ENCODE data around the gene SH3RF3.

Gene SH3RF3

DNA sequence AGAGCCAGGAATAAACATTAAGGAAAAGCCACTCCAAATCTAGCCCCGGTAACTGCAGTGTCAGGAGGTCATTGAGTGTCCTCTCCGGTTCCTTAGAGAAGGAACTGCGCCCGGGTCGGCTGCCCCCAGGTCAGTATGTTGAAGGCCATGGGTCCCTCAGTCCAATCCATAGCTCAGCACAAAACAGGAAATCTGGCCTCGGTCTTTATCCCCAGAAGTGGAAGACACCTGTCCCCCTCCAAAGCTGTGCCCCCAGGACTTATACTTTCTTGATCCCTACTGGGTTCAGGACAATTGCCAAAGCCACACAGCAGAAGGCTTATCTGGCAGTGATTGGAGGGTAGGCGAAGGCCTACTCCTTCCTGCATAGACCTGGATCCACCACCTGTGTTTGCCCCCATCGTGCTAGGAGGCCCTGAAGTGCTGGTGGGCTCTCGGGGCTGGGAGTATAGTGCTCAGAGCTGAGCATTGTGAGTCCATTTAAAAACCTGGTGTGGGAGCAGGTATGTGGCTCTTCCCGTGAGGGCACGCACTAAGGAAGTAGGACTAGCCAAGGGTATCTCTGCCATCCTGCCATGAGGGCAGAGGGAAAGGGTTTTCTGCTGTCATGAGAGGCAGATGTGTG lies 306.2 kb downstream of the SH3RF3 start:
- H3K36me3 ChIP-seq, result peaks cover 62% of the 10 kb centered on the region
- TF ChIP-seq Cebpa-rat (IDR thresholded peaks at IDR 0.05), result no peak

DNA sequence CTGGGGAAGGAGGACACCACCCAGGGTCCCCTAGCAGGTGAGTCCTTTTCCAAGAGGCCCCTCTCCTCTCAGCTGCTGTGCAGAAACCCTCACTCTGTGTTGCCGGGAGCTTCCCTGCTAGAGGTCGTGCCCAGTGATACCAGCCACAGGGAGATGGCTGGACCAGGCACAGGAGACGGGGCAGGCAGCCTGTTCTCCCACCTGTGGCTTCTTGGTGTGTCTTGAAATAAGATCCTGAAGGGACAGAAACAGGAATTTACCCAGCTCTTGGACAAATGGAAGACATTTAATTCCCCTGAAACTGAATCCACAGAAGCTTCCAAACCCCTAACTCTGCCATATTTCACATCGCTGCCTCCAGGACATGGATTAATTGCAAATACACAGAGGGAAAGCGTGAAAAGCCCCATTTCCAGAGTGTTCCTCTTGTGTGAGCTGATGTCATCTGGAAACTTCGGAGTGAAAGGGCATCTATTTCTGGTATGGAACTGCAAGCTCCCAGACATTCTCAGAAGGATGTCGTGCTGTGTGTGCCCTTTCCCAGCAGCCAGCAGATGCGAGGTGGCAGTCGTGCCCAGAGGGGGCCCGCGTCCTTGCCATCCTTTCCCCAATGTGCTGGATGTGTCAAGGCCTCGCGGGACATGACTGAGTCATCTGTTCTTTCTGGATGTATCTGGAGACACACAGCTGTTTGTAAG lies 307.0 kb downstream of the SH3RF3 start:
- H3K36me3 ChIP-seq, result peaks cover 70% of the 10 kb centered on the region
- TF ChIP-seq Cebpa-rat (IDR thresholded peaks at IDR 0.05), result no peak
- H3K27ac ChIP-seq, result no peak overlapping the region
- H3K4me1 ChIP-seq, result peaks cover 10% of the 10 kb centered on the region; the same call in 1 of the 2 replicates
- H3K4me3 ChIP-seq, result no peak overlapping the region
- H3K9me3 ChIP-seq, result peaks cover 23% of the 10 kb centered on the region
- no peaks in the 10 kb centered on the region for H4K20me1 ChIP-seq
- no peak overlapping the region for H3K9ac ChIP-seq
- H3K27me3 ChIP-seq, result no peaks in the 10 kb centered on the region
- no peak overlapping the region for H3K4me2 ChIP-seq

More for the DNA sequence above, 306.2 kb downstream of the SH3RF3 start:
- no peak overlapping the region for H3K27ac ChIP-seq
- H3K4me1 ChIP-seq, result peaks cover 10% of the 10 kb centered on the region; the same call in 1 of the 2 replicates
- no peaks in the 10 kb centered on the region for H3K27me3 ChIP-seq
- H3K9me3 ChIP-seq, result peaks cover 14% of the 10 kb centered on the region
- no peak overlapping the region for H3K9ac ChIP-seq
- H3K4me3 ChIP-seq, result no peak overlapping the region
- no peak overlapping the region for H3K4me2 ChIP-seq
- no peaks in the 10 kb centered on the region for H4K20me1 ChIP-seq

DNA sequence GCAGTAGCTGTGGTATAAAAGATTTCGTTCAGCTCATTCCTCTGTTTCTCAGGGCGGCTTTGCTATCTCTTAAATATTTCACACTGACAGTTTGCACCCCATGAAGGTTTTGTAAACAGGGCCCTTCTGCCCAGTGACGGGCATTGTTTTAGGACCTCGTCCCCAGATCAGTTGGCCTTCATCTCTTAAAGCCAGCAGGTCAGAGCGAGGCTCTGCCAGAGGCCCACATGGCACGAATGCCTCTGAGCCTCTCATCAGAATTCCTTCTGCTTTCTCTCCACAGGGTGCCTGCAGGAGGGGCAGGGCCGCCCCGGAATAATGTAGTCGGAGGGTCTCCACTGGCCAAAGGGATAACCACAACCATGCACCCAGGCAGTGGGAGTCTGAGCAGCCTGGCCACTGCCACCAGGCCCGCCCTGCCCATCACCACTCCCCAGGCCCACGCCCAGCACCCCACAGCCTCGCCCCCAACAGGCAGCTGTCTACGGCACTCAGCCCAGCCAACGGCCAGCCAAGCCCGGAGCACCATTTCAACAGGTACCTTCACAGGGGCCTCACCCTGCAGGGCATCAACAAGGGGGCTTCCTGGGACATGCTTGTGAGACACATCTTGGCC lies 307.7 kb downstream of the SH3RF3 start:
- H3K4me3 ChIP-seq, result no peak overlapping the region
- peaks cover 30% of the 10 kb centered on the region for H3K9me3 ChIP-seq
- H4K20me1 ChIP-seq, result no peaks in the 10 kb centered on the region
- peaks cover 6% of the 10 kb centered on the region; the same call in 1 of the 2 replicates for H3K4me1 ChIP-seq
- H3K27me3 ChIP-seq, result no peaks in the 10 kb centered on the region
- TF ChIP-seq Cebpa-rat (IDR thresholded peaks at IDR 0.05), result no peak
- no peak overlapping the region for H3K27ac ChIP-seq
- H3K9ac ChIP-seq, result no peak overlapping the region
- H3K4me2 ChIP-seq, result no peak overlapping the region
- peaks cover 76% of the 10 kb centered on the region for H3K36me3 ChIP-seq

DNA sequence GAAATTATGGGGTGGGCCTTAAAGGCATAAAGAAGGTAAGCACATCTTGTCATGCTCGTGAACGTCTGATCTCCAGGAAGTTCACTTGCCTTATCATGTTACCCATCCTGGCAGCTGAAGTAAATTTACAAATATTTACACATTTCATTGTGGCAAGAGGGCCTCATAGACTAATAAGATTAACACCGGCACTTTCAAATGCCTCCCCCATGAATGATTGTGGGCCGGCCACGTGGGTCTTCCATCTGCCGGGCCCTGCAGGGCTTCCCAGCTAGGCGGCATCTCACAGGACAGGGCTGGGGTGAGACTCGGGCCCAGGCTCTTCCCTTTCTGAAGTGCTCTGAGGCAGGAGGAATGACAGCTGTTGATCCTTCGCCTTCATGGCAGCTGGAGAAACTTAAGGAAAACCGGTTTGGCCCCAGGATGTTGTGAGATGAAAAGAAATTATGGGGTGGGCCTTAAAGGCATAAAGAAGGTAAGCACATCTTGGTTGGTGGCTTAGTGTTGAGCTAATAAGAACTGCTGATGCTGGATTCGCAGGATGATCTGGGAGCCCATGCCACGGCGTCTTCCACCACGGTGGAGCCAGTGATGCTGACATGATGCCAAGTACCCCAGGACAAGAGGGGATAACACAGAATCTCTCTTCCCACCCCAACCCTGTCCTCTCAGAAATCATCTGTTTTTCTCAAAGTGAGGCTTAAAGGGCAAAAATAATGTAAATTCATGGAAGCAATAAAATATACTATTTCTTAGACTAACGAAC lies 308.5 kb downstream of the SH3RF3 start:
- Histone ChIP-seq H3K27ac (no peak overlapping the region), H3K4me1 (no peaks in the 10 kb centered on the region), H3K9me3 (peaks cover 38% of the 10 kb centered on the region), H3K36me3 (peaks cover 80% of the 10 kb centered on the region), H3K27me3 (no peaks in the 10 kb centered on the region), H3K4me3 (no peak overlapping the region), H3K9ac (no peak overlapping the region), H4K20me1 (no peaks in the 10 kb centered on the region), H3K4me2 (no peak overlapping the region)
- no peak for TF ChIP-seq Cebpa-rat (IDR thresholded peaks at IDR 0.05)

DNA sequence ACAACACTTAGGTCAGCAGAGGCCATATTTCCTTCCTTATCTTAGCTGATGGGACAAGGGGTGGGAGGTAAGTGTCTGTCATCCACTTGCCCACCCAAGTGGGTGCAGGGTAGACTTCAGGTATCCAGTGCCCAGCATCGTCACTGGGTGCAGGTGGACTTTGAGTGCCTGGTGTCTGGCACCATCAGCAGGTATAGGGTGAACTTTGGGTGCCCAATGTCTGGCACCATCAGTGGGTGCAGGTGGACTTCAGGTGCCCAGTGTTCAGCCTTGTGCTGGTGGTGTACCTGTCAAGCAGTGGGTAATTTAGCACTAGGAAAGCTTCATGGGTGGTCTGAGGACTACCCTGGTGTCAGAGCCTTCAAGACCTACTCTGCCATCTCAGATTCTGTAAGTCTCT lies 309.1 kb downstream of the SH3RF3 start:
- no peak for TF ChIP-seq Cebpa-rat (IDR thresholded peaks at IDR 0.05)
- H3K9me3 ChIP-seq, result peaks cover 44% of the 10 kb centered on the region
- H3K4me3 ChIP-seq, result no peak overlapping the region
- H3K9ac ChIP-seq, result no peak overlapping the region
- H3K27ac ChIP-seq, result no peak overlapping the region
- H3K4me1 ChIP-seq, result no peaks in the 10 kb centered on the region
- no peaks in the 10 kb centered on the region for H3K27me3 ChIP-seq
- no peak overlapping the region for H3K4me2 ChIP-seq
- peaks cover 81% of the 10 kb centered on the region for H3K36me3 ChIP-seq
- H4K20me1 ChIP-seq, result no peaks in the 10 kb centered on the region

DNA sequence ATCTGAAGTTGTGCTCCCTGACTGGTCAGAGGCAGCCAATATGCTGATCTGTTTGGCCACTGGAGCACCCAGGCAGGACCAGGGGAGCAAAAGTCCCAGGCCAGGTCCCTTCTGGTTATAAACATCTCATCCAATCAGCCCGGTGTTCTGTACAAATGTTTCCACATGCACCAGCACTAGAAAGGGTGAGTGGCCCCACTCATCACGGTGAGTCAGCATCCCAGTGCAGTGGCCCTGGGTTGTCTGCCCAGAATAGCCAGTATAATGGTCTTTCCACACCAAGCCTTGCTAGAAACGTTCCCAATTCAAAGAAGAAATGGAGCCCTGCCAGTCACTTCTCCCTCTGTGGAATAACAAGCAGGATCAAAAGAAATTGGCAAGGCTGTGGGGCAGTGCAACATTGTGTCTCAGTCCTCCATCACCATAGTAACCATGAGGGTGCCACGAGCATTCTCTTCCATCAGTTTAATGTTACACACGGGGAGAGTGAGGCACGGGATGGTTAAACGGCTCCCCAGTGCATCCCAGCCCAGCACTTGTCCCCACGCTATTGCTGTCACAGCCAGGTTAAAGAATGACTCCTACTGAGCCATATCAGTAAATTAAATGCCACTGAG lies 309.9 kb downstream of the SH3RF3 start:
- Histone ChIP-seq H3K4me2 (no peak overlapping the region), H3K9ac (no peak overlapping the region), H4K20me1 (no peaks in the 10 kb centered on the region), H3K27me3 (no peaks in the 10 kb centered on the region), H3K36me3 (peaks cover 77% of the 10 kb centered on the region), H3K27ac (no peak overlapping the region), H3K9me3 (peaks cover 51% of the 10 kb centered on the region), H3K4me3 (no peak overlapping the region), H3K4me1 (no peaks in the 10 kb centered on the region)
- no peak for TF ChIP-seq Cebpa-rat (IDR thresholded peaks at IDR 0.05)

DNA sequence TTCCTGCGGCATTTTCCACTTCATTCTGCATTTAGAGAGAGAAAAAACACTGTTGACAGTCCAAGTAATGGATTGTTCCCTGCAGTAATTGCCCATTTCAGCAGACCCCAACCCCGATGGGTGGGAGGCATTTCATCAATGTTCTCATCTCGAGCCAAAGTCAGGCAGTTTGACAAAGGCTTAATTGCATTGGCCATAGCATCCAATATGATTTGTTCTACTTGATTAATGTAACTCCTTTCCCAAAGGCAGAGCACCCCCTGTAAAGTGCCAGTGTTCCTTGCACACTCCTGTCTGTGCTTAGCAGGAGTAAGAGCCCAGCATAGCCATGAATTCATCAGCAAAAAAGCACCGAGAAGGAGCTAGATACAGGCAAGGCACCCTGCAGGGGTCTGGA lies 310.4 kb downstream of the SH3RF3 start:
- H3K9ac ChIP-seq, result no peak overlapping the region
- no peak overlapping the region for H3K4me2 ChIP-seq
- no peak for TF ChIP-seq Cebpa-rat (IDR thresholded peaks at IDR 0.05)
- H3K4me3 ChIP-seq, result no peak overlapping the region
- H3K4me1 ChIP-seq, result no peaks in the 10 kb centered on the region
- H3K36me3 ChIP-seq, result peaks cover 74% of the 10 kb centered on the region
- H3K27ac ChIP-seq, result no peak overlapping the region
- H3K27me3 ChIP-seq, result no peaks in the 10 kb centered on the region
- H4K20me1 ChIP-seq, result no peaks in the 10 kb centered on the region
- H3K9me3 ChIP-seq, result peaks cover 56% of the 10 kb centered on the region

DNA sequence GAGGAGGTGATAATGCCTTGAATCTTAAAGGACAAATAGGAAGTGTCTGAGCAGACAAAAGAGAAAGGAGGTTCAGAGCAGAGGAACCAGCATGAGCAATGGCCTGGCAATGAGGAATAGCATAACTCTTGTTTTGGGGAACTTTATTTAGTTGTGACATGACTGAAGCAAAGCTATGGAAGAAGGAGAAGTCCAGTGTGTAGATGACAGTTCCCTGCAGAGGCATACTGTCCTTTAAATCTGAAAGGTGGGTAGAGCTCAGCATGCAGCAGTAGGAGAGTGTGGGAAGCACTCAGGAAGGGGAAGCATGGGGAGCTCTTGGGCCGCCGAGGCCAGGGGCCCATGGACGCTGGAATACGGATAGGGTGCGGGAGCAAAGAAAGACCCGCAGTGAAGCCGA lies 311.0 kb downstream of the SH3RF3 start:
- no peak for TF ChIP-seq Cebpa-rat (IDR thresholded peaks at IDR 0.05)
- Histone ChIP-seq H3K9ac (no peak overlapping the region), H3K36me3 (peaks cover 74% of the 10 kb centered on the region), H3K4me3 (no peak overlapping the region), H3K9me3 (peaks cover 62% of the 10 kb centered on the region), H4K20me1 (no peaks in the 10 kb centered on the region), H3K27me3 (no peaks in the 10 kb centered on the region), H3K4me2 (no peak overlapping the region), H3K4me1 (no peaks in the 10 kb centered on the region), H3K27ac (no peak overlapping the region)

DNA sequence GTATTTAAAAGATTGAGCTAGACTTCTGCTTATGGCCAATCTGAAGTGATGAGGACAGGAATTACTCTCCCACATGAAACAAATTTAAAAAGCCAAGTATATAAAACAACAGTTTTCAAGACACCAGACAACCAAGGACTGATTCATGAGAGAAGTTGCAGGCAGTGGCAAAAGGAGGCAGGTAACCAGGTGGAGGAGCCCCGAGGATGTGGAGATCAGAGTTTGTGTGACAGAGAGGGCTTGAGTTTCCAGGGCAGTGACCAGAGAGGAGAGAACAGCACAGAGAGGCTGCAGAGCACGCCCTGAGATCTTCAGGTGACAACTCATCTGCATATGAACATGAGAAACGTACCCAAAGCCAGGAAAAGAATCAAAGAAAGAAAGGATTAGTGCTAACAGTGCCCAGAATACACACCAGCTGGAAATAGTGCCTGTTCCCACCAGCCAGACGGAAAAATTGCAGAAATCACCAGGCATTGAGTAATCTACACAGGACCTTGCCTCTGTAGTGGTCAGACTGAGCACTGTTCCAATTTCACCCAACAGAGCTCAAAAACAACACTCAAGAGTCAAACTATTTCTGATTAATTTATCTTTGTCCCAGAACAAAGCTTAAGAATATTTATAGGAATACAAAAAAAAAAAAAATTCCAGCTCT lies 311.6 kb downstream of the SH3RF3 start:
- no peaks in the 10 kb centered on the region for H3K27me3 ChIP-seq
- H3K4me1 ChIP-seq, result no peaks in the 10 kb centered on the region
- TF ChIP-seq Cebpa-rat (IDR thresholded peaks at IDR 0.05), result no peak
- H3K9me3 ChIP-seq, result peaks cover 65% of the 10 kb centered on the region
- H4K20me1 ChIP-seq, result no peaks in the 10 kb centered on the region
- no peak overlapping the region for H3K9ac ChIP-seq
- no peak overlapping the region for H3K4me2 ChIP-seq
- peaks cover 74% of the 10 kb centered on the region for H3K36me3 ChIP-seq
- H3K27ac ChIP-seq, result no peak overlapping the region
- no peak overlapping the region for H3K4me3 ChIP-seq

Measured in BLaER1 (cell line).